ES-I3 (cell line): Measurements from ENCODE around the gene NAALAD2.
A peak's percentile ranks its signal among the peaks of the same experiment; 100 is the strongest.
"Not testable (repeated sequence)": the region's sequence is repeated elsewhere in the genome, so short reads cannot be mapped to it uniquely, and the experiment has no call there.

Source experiments
- H3K36me3 ChIP-seq: 2 replicates; pipeline ENCODE4 v1.6.1; 2013; ENCODE audit warnings: mild to moderate bottlenecking, low read length, control low read depth, moderate library complexity; ENCODE audit not compliant: insufficient read depth
- H3K4me1 ChIP-seq: 2 replicates; pipeline ENCODE4 v1.6.1; 2013; ENCODE audit warnings: mild to moderate bottlenecking, control low read depth, low read length; ENCODE audit not compliant: insufficient read depth
- H3K9ac ChIP-seq: 2 replicates; pipeline ENCODE4 v1.6.1; 2013; ENCODE audit warnings: low read depth, mild to moderate bottlenecking, low read length, moderate library complexity
- H3K9me3 ChIP-seq: 2 replicates; pipeline ENCODE4 v1.6.1; 2013; ENCODE audit warnings: mild to moderate bottlenecking, low read length, moderate library complexity; ENCODE audit not compliant: control insufficient read depth, insufficient read depth

Gene NAALAD2

GRCh38 chr11:90134478-90135003, at the start of gene NAALAD2:
Gene NAALAD2, plus strand, starts transcription at chr11:90134663. Its CDS starts 96 bp downstream, at chr11:90134759.
- Histone ChIP-seq H3K9ac (peak within 1 kb of the TSS; percentile 59), H3K36me3 (no peaks in the 10 kb centered on the region), H3K4me1 (peaks cover 7% of the 10 kb centered on the region; the same call in 1 of the 2 replicates), H3K9me3 (no peaks in the 10 kb centered on the region)

DNA sequence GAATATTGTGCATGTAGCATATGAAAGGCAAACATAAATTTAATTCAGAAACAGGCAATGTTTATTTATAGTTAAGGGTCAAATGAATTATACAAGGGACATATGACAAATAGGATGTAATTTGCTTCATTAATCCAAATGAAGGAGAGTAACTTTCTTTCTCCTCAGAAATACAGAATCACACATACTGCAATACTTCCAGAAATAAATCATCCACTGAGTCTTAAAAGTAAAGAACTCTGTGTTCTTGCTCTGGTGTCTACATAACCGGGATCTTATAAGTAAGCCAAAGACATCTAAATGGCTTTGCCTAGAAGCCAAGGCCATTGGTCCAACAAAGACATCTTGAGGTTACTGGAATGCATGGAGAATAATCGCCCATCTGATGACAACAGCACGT, 48.8 kb upstream of the NAALAD2 start, which contains the start of gene UBTFL1:
Gene UBTFL1 (plus strand): TSS at position 301 of the 400 bp plus-strand sequence. CDS start 0 bp downstream, at position 301.
- H3K9ac ChIP-seq, H3K4me1 ChIP-seq, H3K9me3 ChIP-seq, H3K36me3 ChIP-seq: not testable (repeated sequence)

DNA sequence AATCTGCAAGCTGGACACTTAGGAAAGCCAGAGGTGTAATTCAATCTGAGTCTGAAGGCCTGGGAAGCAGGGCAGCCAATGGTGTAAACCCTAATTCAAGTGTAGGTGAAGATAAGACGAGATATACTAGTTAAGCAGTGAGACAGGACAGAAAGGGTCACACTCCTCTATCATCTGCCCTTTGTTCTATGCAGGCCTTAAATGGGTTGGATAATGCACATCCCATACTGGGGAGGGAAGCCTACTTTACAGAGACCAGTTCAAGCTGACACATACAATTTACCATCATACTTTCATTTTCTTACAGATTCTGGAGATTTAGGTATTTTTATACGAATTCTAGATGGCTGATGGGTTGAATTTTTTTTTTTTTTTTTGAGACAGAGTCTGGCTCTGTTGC, 45.7 kb upstream of the NAALAD2 start:
- H3K4me1 ChIP-seq, H3K36me3 ChIP-seq, H3K9me3 ChIP-seq, H3K9ac ChIP-seq: not testable (repeated sequence)

DNA sequence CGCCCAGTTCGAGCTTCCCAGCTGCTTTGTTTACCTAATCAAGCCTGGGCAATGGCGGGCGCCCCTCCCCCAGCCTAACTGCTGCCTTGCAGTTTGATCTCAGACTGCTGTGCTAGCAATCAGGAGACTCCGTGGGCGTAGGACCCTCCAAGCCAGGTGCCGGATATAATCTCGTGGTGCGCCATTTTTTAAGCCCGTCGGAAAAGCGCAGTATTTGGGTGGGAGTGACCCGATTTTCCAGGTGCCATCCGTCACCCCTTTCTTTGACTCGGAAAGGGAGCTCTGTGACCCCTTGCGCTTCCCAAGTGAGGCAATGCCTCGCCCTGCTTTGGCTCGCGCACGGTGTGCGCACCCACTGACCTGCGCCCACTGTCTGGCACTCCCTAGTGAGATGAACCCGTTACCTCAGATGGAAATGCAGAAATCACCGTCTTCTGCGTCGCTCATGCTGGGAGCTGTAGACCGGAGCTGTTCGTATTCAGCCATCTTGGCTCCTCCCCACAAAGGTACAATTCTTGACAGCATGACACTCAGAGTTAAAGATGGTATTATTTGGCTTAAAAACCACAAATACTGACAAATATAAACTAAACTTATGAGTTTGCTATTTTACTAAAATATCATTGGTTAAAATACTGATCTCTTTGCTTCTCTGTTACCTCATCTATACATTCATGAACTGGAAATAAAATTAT, 39.1 kb upstream of the NAALAD2 start:
- H3K9ac ChIP-seq, H3K36me3 ChIP-seq, H3K4me1 ChIP-seq: not testable (repeated sequence)

GRCh38 chr11:90098261-90098660, 36.2 kb upstream of the NAALAD2 start:
- not testable (repeated sequence) for H3K9ac ChIP-seq, H3K36me3 ChIP-seq, H3K9me3 ChIP-seq, H3K4me1 ChIP-seq

More for the DNA sequence above, 39.1 kb upstream of the NAALAD2 start:
- not testable (repeated sequence) for H3K9me3 ChIP-seq

DNA sequence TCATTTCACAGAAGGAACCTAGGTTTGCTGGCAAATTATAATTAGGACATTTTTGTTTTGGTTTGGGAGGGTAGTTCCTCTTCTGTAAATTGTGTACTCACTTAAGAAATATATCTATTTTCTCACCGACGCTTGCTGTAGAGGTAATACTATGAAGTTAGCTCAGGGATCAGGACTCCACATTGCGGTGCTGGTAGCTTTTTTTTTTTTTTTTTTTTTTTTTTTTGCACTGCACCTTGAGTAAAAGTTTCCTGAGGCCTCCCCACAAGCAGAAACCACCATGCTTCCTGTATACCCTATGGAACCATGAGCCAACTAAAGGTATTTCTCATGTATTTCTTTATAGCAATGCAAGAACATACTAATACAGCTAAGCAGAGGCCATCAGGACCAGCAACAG, 34.0 kb upstream of the NAALAD2 start:
- Histone ChIP-seq H3K9me3 (no peaks in the 10 kb centered on the region), H3K9ac (no peak overlapping the region), H3K4me1 (no peaks in the 10 kb centered on the region), H3K36me3 (no peaks in the 10 kb centered on the region)

DNA sequence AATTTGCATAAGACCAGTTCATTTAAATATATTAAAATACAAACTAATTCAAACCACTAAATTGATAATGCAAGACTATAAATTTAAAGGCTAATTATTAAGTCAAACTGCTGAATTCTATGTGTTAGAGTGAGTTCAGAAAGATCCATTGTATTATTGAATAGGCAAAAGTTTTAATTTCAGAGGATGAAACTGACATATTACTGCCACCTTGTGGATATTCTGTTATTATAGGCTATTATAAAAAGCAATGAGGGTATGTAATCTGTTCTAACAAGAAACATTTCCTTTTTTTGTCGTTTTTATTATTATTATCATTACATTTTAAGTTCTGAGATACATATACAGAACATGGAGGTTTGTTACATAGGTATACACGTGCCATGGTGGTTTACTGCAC, 20.9 kb upstream of the NAALAD2 start:
- no peaks in the 10 kb centered on the region for H3K36me3 ChIP-seq
- no peaks in the 10 kb centered on the region for H3K9me3 ChIP-seq
- H3K9ac ChIP-seq: no peak overlapping the region
- no peaks in the 10 kb centered on the region for H3K4me1 ChIP-seq

DNA sequence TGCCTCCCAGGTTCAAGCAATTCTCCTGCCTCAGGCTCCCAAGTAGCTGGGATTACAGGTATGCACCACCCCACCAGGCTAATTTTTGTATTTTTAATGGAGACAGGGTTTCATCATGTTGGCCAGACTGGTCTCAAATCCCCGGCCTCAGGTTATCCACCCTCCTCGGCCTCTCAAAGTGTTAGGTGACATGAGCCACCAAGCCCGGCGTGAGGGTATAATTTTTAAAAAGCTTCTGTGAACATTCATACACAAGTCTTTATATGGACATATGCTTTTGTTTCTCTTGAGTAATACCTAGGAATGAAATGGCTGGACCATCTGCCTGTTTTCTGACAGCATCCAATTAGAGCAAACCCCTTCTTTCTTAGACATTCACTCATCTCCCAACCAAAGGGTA, 14.3 kb upstream of the NAALAD2 start:
- no peak overlapping the region for H3K9ac ChIP-seq
- H3K4me1 ChIP-seq: no peaks in the 10 kb centered on the region
- H3K36me3 ChIP-seq: no peaks in the 10 kb centered on the region
- H3K9me3 ChIP-seq: no peaks in the 10 kb centered on the region

DNA sequence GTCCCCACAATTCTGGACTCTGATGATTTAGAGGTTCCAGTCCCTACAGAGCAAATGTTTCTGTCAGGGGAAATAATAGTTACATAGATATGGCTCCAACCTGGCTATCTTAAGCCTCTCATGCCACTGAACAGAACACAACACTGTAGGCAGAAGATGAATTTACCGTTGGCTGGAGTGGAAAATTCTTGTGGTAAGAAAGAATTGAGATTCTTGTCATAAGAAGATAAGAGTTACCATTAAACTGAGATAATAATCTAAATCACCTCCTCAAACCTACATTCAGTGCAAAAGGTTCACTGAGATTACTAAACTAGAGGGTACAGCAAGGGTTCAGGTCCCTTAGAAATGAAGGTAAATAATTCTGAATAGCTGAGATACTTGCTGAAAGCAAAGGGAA, 10.1 kb upstream of the NAALAD2 start:
- H3K36me3 ChIP-seq: no peaks in the 10 kb centered on the region
- no peaks in the 10 kb centered on the region for H3K4me1 ChIP-seq

DNA sequence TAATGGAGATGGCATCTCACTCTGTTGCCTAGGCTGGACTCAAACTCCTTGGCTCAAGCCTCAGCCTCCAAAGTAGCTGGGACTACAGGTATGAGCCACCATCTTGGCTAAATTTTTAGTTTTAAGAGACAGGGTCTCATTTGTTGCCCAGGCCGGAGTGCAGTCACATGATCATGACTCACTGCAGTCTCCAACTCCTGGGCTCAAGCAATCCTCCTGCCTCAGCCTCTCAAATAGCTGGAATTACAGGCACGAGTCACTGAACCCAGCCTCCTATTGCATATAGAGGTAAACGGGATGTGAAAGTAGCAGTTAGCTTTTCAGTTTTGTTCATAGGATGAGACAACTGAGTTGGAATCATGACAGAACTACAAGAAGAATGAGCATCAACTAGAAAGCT, 9.5 kb upstream of the NAALAD2 start:
- no peaks in the 10 kb centered on the region for H3K36me3 ChIP-seq
- no peaks in the 10 kb centered on the region for H3K9me3 ChIP-seq
- H3K4me1 ChIP-seq: no peaks in the 10 kb centered on the region
- no peak overlapping the region for H3K9ac ChIP-seq

More for the DNA sequence above, 10.1 kb upstream of the NAALAD2 start:
- Histone ChIP-seq H3K9ac (no peak overlapping the region), H3K9me3 (no peaks in the 10 kb centered on the region)

DNA sequence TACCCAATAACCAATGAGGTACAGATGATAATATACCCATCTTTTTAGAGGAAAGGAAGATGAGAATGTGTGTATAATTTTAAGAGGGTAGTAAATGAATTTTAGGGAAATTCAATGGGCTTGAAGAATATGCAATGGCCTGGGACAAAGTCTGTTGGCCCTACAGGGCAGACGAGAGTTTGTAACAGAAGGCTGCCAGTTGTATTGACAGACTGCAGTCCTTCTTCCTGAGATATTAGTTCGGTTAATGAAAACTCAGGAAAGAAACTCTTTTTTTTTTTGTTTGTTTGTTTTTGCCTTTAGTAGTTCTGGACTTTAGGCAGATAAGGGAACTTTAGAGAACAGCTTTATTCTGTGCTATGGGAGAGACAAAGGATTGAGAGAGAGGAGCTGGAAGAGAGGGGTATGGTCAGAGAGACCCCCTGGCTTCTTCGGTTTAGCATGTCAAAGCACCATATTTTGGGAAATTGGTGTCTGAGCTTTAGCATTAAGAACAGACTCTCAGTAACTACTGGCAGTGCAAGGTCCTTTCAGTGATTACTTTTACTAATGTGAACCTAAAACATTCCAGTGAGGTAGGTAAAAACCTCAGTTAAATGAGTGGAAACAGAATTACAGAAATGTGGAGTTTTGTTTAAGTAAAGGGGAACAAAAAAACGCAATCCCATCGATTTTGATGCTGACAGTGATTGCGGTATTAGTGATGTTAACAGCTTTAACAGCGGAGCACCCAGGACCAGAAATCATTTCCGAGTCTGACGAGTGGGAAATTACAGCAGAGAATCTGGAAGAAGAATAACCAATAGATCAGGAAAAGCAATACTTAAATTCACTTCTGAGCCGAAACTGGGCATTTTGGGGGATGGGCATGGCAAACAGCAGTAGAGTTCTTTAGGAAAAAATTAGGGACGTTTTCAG, 644 bp upstream of the NAALAD2 start:
- Histone ChIP-seq H3K36me3 (no peaks in the 10 kb centered on the region), H3K9me3 (no peaks in the 10 kb centered on the region), H3K4me1 (peaks cover 7% of the 10 kb centered on the region; the same call in 1 of the 2 replicates), H3K9ac (peak overlapping the region; percentile 59)

DNA sequence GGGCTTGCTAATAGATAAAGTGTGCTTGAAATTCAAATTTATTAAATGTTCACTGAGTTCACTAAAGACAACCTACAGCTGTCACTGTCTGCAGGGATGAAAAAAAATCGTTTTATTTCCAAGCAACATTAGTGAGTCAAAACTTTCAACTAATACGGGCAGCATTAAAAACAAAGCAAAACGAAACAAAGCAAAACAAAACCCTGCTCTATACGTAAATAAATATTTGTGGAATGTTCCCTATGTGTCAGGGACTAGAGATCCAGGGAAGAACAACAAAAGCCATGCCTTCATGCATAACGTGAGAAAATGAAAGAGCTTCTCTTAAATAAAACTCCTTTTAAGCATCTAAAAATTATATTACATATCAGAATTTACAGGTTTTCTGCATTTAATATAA, 553 bp downstream of the NAALAD2 start:
- peaks cover 7% of the 10 kb centered on the region; the same call in 1 of the 2 replicates for H3K4me1 ChIP-seq
- H3K9me3 ChIP-seq: no peaks in the 10 kb centered on the region
- no peaks in the 10 kb centered on the region for H3K36me3 ChIP-seq
- H3K9ac ChIP-seq: peak overlapping the region; percentile 59; the same call in 1 of the 2 replicates

- H3K9ac ChIP-seq: no peak overlapping the region
- H3K9me3 ChIP-seq: no peaks in the 10 kb centered on the region
- H3K36me3 ChIP-seq: no peaks in the 10 kb centered on the region
- no peaks in the 10 kb centered on the region for H3K4me1 ChIP-seq
Observed at GRCh38 chr11:90148900-90149299, 14.4 kb downstream of the NAALAD2 start.

GRCh38 chr11:90166982-90167573, 32.6 kb downstream of the NAALAD2 start:
- not testable (repeated sequence) for H3K9me3 ChIP-seq, H3K36me3 ChIP-seq, H3K4me1 ChIP-seq, H3K9ac ChIP-seq
